Thyroid gland (tissue), 4 donors: ENCODE results near the gene CHN2. TPM values are rescaled to one million over a fixed set of nuclear protein-coding genes. Genes with fewer than 3 reads are reported as not detected.

ENCODE experiments used
- DNase-seq, 2 donors: peaks; one replicate each; pipeline ENCODE4 v3.0.0-alpha.2; 2019
- H3K27ac ChIP-seq, 3 donors: fragments of 200-600 bp; sonication (generic); 1 replicate in 2 of 3; 2 replicates in 1 of 3; pipeline ENCODE4 v1.5.1; 2016 to 2019; ENCODE audit warnings: mild to moderate bottlenecking in 1 of 3, moderate library complexity in 1 of 3
- H3K27me3 ChIP-seq: fragments of 200-600 bp; sonication (generic); one replicate; pipeline ENCODE4 v1.5.1; 2019
- H3K36me3 ChIP-seq, 2 donors: fragments of 200-600 bp; sonication (generic); one replicate each; pipeline ENCODE4 v1.5.1; 2016 to 2019
- H3K4me1 ChIP-seq, 2 donors: fragments of 200-600 bp; sonication (generic); one replicate each; pipeline ENCODE4 v1.5.1; 2017 to 2019
- H3K4me3 ChIP-seq, 3 donors: fragments of 200-600 bp; sonication (generic); replicated peaks in 1 of 3; 1 replicate in 2 of 3; 2 replicates in 1 of 3; pipeline ENCODE4 v1.5.1; 2016; ENCODE audit warnings: mild to moderate bottlenecking in 1 of 3
- H3K9me3 ChIP-seq: fragments of 200-600 bp; sonication (generic); one replicate; pipeline ENCODE4 v1.5.1; 2017
- CTCF ChIP-seq, 6 experiments: fragments of 200-600 bp in 3 of 6; fragments of 450-650 bp in 3 of 6; sonication (generic) in 3 of 6; IDR thresholded peaks; one replicate each; pipeline ENCODE4 v1.5.1; 2016 to 2019; ENCODE audit warnings: antibody characterized with exemption in 6 of 6, mild to moderate bottlenecking in 2 of 6, inconsistent platforms in 1 of 6, moderate library complexity in 1 of 6
- POLR2A ChIP-seq, 2 donors: fragments of 450-650 bp; IDR thresholded peaks; one replicate each; pipeline ENCODE4 v1.6.1; 2017; ENCODE audit warnings: antibody characterized with exemption in 2 of 2, mild to moderate bottlenecking in 2 of 2, moderate library complexity in 1 of 2
- WGBS, 2 donors: methylation state at CpG; one replicate each; pipeline ENCODE4 v1.1.5; 2017; 5-methylcytosine and 5-hydroxymethylcytosine counted together
- intact Hi-C: fragments of 100-400 bp; cut with DNase I; formaldehyde crosslinking; loops from one replicate; pipeline ENCODE4 v1.15.1; 2023
- total RNA-seq, 4 donors: library from RNA; depleted of rRNA; stranded (reverse); fragments of >200 nt; gene quantifications; one replicate each; pipeline ENCODE4 v1.2.3, GENCODE V29; 2016

Gene CHN2
- total RNA-seq, 4 donors from 2014 or later = 11.7 to 54.3 (median 41.4) TPM

DNA sequence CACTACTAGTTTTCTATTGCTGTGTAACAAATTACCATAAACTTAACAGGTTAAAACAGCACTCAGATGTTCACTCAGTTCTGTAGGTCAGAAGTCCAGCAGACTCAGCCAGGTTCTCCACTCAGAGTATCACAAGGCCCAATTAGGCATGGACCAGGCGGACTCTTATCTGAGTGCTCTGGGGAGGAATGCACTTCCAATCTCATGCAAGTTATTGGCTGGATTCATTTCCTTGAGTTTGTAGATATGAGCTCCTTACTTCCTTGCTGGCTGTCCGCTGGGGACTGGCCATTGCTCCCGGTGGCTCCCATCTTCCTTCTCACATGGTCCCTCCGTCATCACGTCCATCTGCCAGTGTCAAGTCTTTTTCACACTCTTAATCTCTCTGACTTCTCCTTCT lies 232.0 kb downstream of the CHN2 start:
- H3K27me3 ChIP-seq = no peaks in the 10 kb centered on the region
- DNase-seq = no peak
- H3K9me3 ChIP-seq = no peaks in the 10 kb centered on the region
- no peak overlapping the region for H3K4me3 ChIP-seq
- intact Hi-C loops = no loop called here
- TF ChIP-seq POLR2A (IDR thresholded peaks at IDR 0.05) = no peak
- no peak for TF ChIP-seq CTCF (IDR thresholded peaks at IDR 0.05)
- H3K27ac ChIP-seq = no peak overlapping the region
- H3K36me3 ChIP-seq = no peaks in the 10 kb centered on the region
- WGBS, 2 donors = 99 to 100% methylated on average over 5 of the region's 5 CpGs
- no peaks in the 10 kb centered on the region for H3K4me1 ChIP-seq

GRCh38 chr7:29429401-29429800 lies 234.8 kb downstream of the CHN2 start:
- TF ChIP-seq POLR2A (IDR thresholded peaks at IDR 0.05) (no peak), CTCF (IDR thresholded peaks at IDR 0.05) (no peak)
- Histone ChIP-seq H3K36me3 (no peaks in the 10 kb centered on the region), H3K4me1 (no peaks in the 10 kb centered on the region), H3K4me3 (no peak overlapping the region), H3K27me3 (no peaks in the 10 kb centered on the region), H3K9me3 (no peaks in the 10 kb centered on the region), H3K27ac (no peak overlapping the region)
- 93 to 98% methylated on average over 1 of the region's 1 CpG for WGBS, 2 donors
- DNase-seq = no peak
- intact Hi-C loops = no loop called here

DNA sequence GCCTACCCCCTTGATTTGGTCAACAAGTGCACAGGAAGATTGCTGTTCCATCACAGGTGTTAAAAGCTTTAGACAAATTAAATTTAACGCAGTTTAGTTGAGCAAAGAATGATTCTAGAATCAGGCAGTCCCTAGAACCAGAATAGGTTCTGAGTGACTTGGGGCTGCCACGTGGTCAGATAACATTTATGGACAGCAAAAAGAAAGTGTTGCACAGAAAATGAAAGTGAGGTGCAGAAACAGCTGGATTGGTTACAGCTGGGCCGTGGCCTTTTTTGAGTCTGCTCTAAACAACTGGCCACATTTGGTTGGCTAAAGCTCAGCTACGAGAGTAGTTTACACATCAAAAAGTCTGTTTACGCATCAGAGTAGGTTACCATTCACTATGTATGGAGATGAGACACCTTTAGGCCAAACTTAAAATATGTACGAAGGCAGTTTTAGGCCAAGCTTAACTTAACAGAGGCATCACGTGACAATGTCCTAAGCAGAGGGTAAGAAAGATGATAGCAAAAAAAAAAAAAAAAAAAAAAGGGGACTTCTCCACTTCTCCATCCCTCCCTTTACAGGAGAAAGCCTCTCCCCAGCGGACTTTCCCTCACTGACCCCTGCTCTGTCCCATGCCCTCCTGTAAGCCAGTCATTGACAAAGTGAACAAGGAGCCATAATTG lies 235.8 kb downstream of the CHN2 start:
- Histone ChIP-seq H3K36me3 (no peaks in the 10 kb centered on the region), H3K27ac (no peak overlapping the region), H3K4me3 (no peak overlapping the region), H3K27me3 (no peaks in the 10 kb centered on the region), H3K9me3 (no peaks in the 10 kb centered on the region), H3K4me1 (no peaks in the 10 kb centered on the region)
- TF ChIP-seq CTCF (IDR thresholded peaks at IDR 0.05) (no peak), POLR2A (IDR thresholded peaks at IDR 0.05) (no peak)
- DNase-seq = no peak
- 95 to 96% methylated on average over 8 of the region's 8 CpGs for WGBS, 2 donors
- intact Hi-C loops = no loop called here

- no peak for DNase-seq
- Histone ChIP-seq H3K36me3 (no peaks in the 10 kb centered on the region), H3K9me3 (no peaks in the 10 kb centered on the region), H3K4me3 (no peak overlapping the region), H3K27me3 (no peaks in the 10 kb centered on the region), H3K4me1 (no peaks in the 10 kb centered on the region), H3K27ac (no peak overlapping the region)
- intact Hi-C loops = no loop called here
- whole genome bisulfite sequencing, 2 donors = 83 to 95% methylated on average over 3 of the region's 3 CpGs
- no peak for TF ChIP-seq CTCF (IDR thresholded peaks at IDR 0.05)
- TF ChIP-seq POLR2A (IDR thresholded peaks at IDR 0.05) = no peak
Measured at GRCh38 chr7:29431686-29432085, 237.1 kb downstream of the CHN2 start.

GRCh38 chr7:29432721-29433120 lies 238.1 kb downstream of the CHN2 start:
- no peak for TF ChIP-seq CTCF (IDR thresholded peaks at IDR 0.05)
- TF ChIP-seq POLR2A (IDR thresholded peaks at IDR 0.05) = no peak
- no peaks in the 10 kb centered on the region for H3K27me3 ChIP-seq
- intact Hi-C loops = no loop called here
- no peaks in the 10 kb centered on the region for H3K36me3 ChIP-seq
- H3K27ac ChIP-seq = no peak overlapping the region
- DNase-seq = no peak
- WGBS, 2 donors = 88 to 89% methylated on average over 7 of the region's 7 CpGs
- H3K4me1 ChIP-seq = no peaks in the 10 kb centered on the region
- no peaks in the 10 kb centered on the region for H3K9me3 ChIP-seq
- no peak overlapping the region for H3K4me3 ChIP-seq
